ENCODE data around the gene ACSS1. TPM values are rescaled to one million over a fixed set of nuclear protein-coding genes. Genes with fewer than 3 reads are reported as not detected.
"Not testable (repeated sequence)": the region's sequence is repeated elsewhere in the genome, so short reads cannot be mapped to it uniquely, and the experiment has no call there.

The ACSS1 gene
- total RNA-seq, 1 experiment from 2014 or later: 4.9 TPM

GRCh38 chr20:25006431-25007167 is 51.3 kb downstream of the ACSS1 start:
- Histone ChIP-seq H3K27me3 (replicated peaks) (no peaks in the 10 kb centered on the region), H3K4me1 (replicated peaks) (peaks cover 16% of the 10 kb centered on the region), H3K9me3 (replicated peaks) (no peaks in the 10 kb centered on the region), H3K36me3 (no peaks in the 10 kb centered on the region), H3K4me3 (no peak overlapping the region), H3K27ac (no peak overlapping the region)
- DNase-seq (ENCODE audit: low read depth in 1 of 2, low spot score in 2 of 2): peak in 1 of 2 experiments; percentile 31

GRCh38 chr20:25005661-25006060 is 52.3 kb downstream of the ACSS1 start:
- no peak overlapping the region for H3K4me3 ChIP-seq
- H3K36me3 ChIP-seq: no peaks in the 10 kb centered on the region
- H3K4me1 ChIP-seq (replicated peaks): peaks cover 19% of the 10 kb centered on the region
- H3K27ac ChIP-seq: no peak overlapping the region
- DNase-seq (ENCODE audit: low read depth in 1 of 2, low spot score in 2 of 2): peak in 1 of 2 experiments; percentile 16
- no peaks in the 10 kb centered on the region for H3K9me3 ChIP-seq (replicated peaks)
- H3K27me3 ChIP-seq (replicated peaks): no peaks in the 10 kb centered on the region

- H3K36me3 ChIP-seq: no peaks in the 10 kb centered on the region
- peak in 1 of 2 experiments; percentile 22 for DNase-seq (ENCODE audit: low read depth in 1 of 2, low spot score in 2 of 2)
- peaks cover 23% of the 10 kb centered on the region for H3K4me1 ChIP-seq (replicated peaks)
- H3K27ac ChIP-seq: no peak overlapping the region
- no peak overlapping the region for H3K4me3 ChIP-seq
- H3K27me3 ChIP-seq (replicated peaks): no peaks in the 10 kb centered on the region
- H3K9me3 ChIP-seq (replicated peaks): no peaks in the 10 kb centered on the region
These were observed 52.7 kb downstream of the ACSS1 start for GRCh38 chr20:25005220-25005619.

GRCh38 chr20:25003002-25003401 is 54.9 kb downstream of the ACSS1 start:
- Histone ChIP-seq H3K4me1 (replicated peaks) (peaks cover 11% of the 10 kb centered on the region), H3K36me3 (no peaks in the 10 kb centered on the region), H3K9me3 (replicated peaks) (no peaks in the 10 kb centered on the region), H3K27me3 (replicated peaks) (no peaks in the 10 kb centered on the region), H3K4me3 (no peak overlapping the region), H3K27ac (no peak overlapping the region)
- no peak for DNase-seq (ENCODE audit: low read depth in 1 of 2, low spot score in 2 of 2)

- peaks cover 11% of the 10 kb centered on the region for H3K4me1 ChIP-seq (replicated peaks)
- H3K27ac ChIP-seq; H3K36me3 ChIP-seq; DNase-seq (ENCODE audit: low read depth in 1 of 2, low spot score in 2 of 2); H3K27me3 ChIP-seq (replicated peaks); H3K4me3 ChIP-seq; H3K9me3 ChIP-seq (replicated peaks): not testable (repeated sequence)
These were observed 56.6 kb downstream of the ACSS1 start for GRCh38 chr20:25001323-25001722.

- peak; percentile 41 to 47 for DNase-seq (ENCODE audit: low read depth in 1 of 2, low spot score in 2 of 2)
- Histone ChIP-seq H3K4me3 (no peak overlapping the region), H3K27ac (no peak overlapping the region), H3K9me3 (replicated peaks) (no peaks in the 10 kb centered on the region), H3K27me3 (replicated peaks) (no peaks in the 10 kb centered on the region), H3K36me3 (no peaks in the 10 kb centered on the region), H3K4me1 (replicated peaks) (peaks cover 11% of the 10 kb centered on the region)
These were observed 57.6 kb downstream of the ACSS1 start for GRCh38 chr20:25000268-25000801.

GRCh38 chr20:24999568-24999967 is 58.4 kb downstream of the ACSS1 start:
- Histone ChIP-seq H3K36me3 (no peaks in the 10 kb centered on the region), H3K27me3 (replicated peaks) (no peaks in the 10 kb centered on the region), H3K4me3 (no peak overlapping the region), H3K9me3 (replicated peaks) (no peaks in the 10 kb centered on the region), H3K4me1 (replicated peaks) (peaks cover 18% of the 10 kb centered on the region), H3K27ac (no peak overlapping the region)
- peak in 1 of 2 experiments; percentile 35 for DNase-seq (ENCODE audit: low read depth in 1 of 2, low spot score in 2 of 2)

GRCh38 chr20:24998631-24999445 is 59.1 kb downstream of the ACSS1 start:
- Histone ChIP-seq H3K27me3 (replicated peaks) (no peaks in the 10 kb centered on the region), H3K4me3 (no peak overlapping the region), H3K27ac (no peak overlapping the region), H3K9me3 (replicated peaks) (no peaks in the 10 kb centered on the region), H3K36me3 (no peaks in the 10 kb centered on the region), H3K4me1 (replicated peaks) (peaks cover 19% of the 10 kb centered on the region)
- DNase-seq (ENCODE audit: low read depth in 1 of 2, low spot score in 2 of 2): peak in 1 of 2 experiments; percentile 27

GRCh38 chr20:24998121-24998520 is 59.8 kb downstream of the ACSS1 start:
- peaks cover 27% of the 10 kb centered on the region for H3K4me1 ChIP-seq (replicated peaks)
- H3K27ac ChIP-seq: no peak overlapping the region
- H3K36me3 ChIP-seq: no peaks in the 10 kb centered on the region
- DNase-seq (ENCODE audit: low read depth in 1 of 2, low spot score in 2 of 2): peak in 1 of 2 experiments; percentile 16
- no peaks in the 10 kb centered on the region for H3K9me3 ChIP-seq (replicated peaks)
- no peak overlapping the region for H3K4me3 ChIP-seq
- H3K27me3 ChIP-seq (replicated peaks): no peaks in the 10 kb centered on the region

GRCh38 chr20:24996449-24997377 is 61.2 kb downstream of the ACSS1 start:
- Histone ChIP-seq H3K27me3 (replicated peaks) (no peaks in the 10 kb centered on the region), H3K27ac (no peak overlapping the region), H3K36me3 (no peaks in the 10 kb centered on the region), H3K4me1 (replicated peaks) (peaks cover 31% of the 10 kb centered on the region), H3K9me3 (replicated peaks) (no peaks in the 10 kb centered on the region), H3K4me3 (no peak overlapping the region)
- DNase-seq (ENCODE audit: low read depth in 1 of 2, low spot score in 2 of 2): peak in 1 of 2 experiments; percentile 19

GRCh38 chr20:24995741-24996448 is 62.0 kb downstream of the ACSS1 start:
- Histone ChIP-seq H3K27ac (no peak overlapping the region), H3K9me3 (replicated peaks) (no peaks in the 10 kb centered on the region), H3K36me3 (no peaks in the 10 kb centered on the region), H3K4me3 (no peak overlapping the region), H3K4me1 (replicated peaks) (peaks cover 39% of the 10 kb centered on the region), H3K27me3 (replicated peaks) (no peaks in the 10 kb centered on the region)
- peak in 1 of 2 experiments; percentile 42 for DNase-seq (ENCODE audit: low read depth in 1 of 2, low spot score in 2 of 2)

- Histone ChIP-seq H3K36me3 (no peaks in the 10 kb centered on the region), H3K4me3 (no peak overlapping the region), H3K4me1 (replicated peaks) (peaks cover 31% of the 10 kb centered on the region), H3K9me3 (replicated peaks) (no peaks in the 10 kb centered on the region), H3K27me3 (replicated peaks) (no peaks in the 10 kb centered on the region), H3K27ac (no peak overlapping the region)
- peak; percentile 77 to 78 for DNase-seq (ENCODE audit: low read depth in 1 of 2, low spot score in 2 of 2)
These were observed 63.2 kb downstream of the ACSS1 start for GRCh38 chr20:24994470-24995368.

Measured in SJSA1 (cell line).